Mesothelial cell of epicardium (in vitro differentiated cells): ENCODE results near the gene ATG12. TPM values are rescaled to one million over a fixed set of nuclear protein-coding genes. Genes with fewer than 3 reads are reported as not detected.

Source experiments
- DNase-seq, 2 experiments: peaks; one replicate each; pipeline ENCODE4 v3.0.0; 2021; ENCODE audit warnings: low spot score in 2 of 2; ENCODE audit not compliant: unreplicated experiment in 2 of 2
- H3K27ac Mint-ChIP-seq: 2 replicates; pipeline ENCODE4 v1.8.0; 2021; ENCODE audit warnings: mixed read lengths
- H3K27me3 Mint-ChIP-seq: 2 replicates; pipeline ENCODE4 v1.8.0; 2021; ENCODE audit warnings: low read depth, mixed read lengths
- H3K36me3 Mint-ChIP-seq: 2 replicates; pipeline ENCODE4 v1.8.0; 2021; ENCODE audit warnings: mixed read lengths
- H3K4me1 Mint-ChIP-seq: 2 replicates; pipeline ENCODE4 v1.8.0; 2021; ENCODE audit warnings: mixed read lengths
- H3K4me3 Mint-ChIP-seq: 2 replicates; pipeline ENCODE4 v1.8.0; 2021; ENCODE audit warnings: mild to moderate bottlenecking, moderate library complexity, mixed read lengths
- H3K9me3 Mint-ChIP-seq: 2 replicates; pipeline ENCODE4 v1.8.0; 2021; ENCODE audit warnings: mixed read lengths
- CTCF ChIP-seq: fragments of 200-600 bp; sonication (generic); IDR thresholded peaks from one replicate; pipeline ENCODE4 v1.5.0; 2021; ENCODE audit warnings: antibody characterized with exemption; ENCODE audit not compliant: unreplicated experiment
- total RNA-seq: library from RNA; stranded (reverse); gene quantifications from 3 replicates; pipeline ENCODE4 v1.2.1, GENCODE V29; 2021

The ATG12 gene
- total RNA-seq, 1 donor from 2014 or later = 43.0 TPM

GRCh38 chr5:115801984-115802383 is 39.4 kb downstream of the ATG12 start:
- no peak for TF ChIP-seq CTCF
- H3K4me3 Mint-ChIP-seq = no peak overlapping the region
- H3K4me1 Mint-ChIP-seq = peaks cover 14% of the 10 kb centered on the region
- H3K27ac Mint-ChIP-seq = no peak overlapping the region
- no peaks in the 10 kb centered on the region for H3K9me3 Mint-ChIP-seq
- H3K27me3 Mint-ChIP-seq = no peaks in the 10 kb centered on the region
- H3K36me3 Mint-ChIP-seq = peaks cover 4% of the 10 kb centered on the region
- DNase-seq = no peak

GRCh38 chr5:115801152-115801551 is 40.2 kb downstream of the ATG12 start:
- no peak for DNase-seq
- Mint-ChIP-seq H3K4me3 (no peak overlapping the region), H3K9me3 (no peaks in the 10 kb centered on the region), H3K27ac (no peak overlapping the region), H3K4me1 (peaks cover 6% of the 10 kb centered on the region), H3K36me3 (peaks cover 4% of the 10 kb centered on the region), H3K27me3 (no peaks in the 10 kb centered on the region)
- TF ChIP-seq CTCF = no peak

GRCh38 chr5:115800108-115800507 is 41.3 kb downstream of the ATG12 start:
- Mint-ChIP-seq H3K36me3 (peaks cover 3% of the 10 kb centered on the region), H3K9me3 (no peaks in the 10 kb centered on the region), H3K27me3 (no peaks in the 10 kb centered on the region), H3K4me3 (no peak overlapping the region), H3K4me1 (peaks cover 2% of the 10 kb centered on the region), H3K27ac (no peak overlapping the region)
- DNase-seq = no peak
- TF ChIP-seq CTCF = no peak

- DNase-seq = no peak
- no peaks in the 10 kb centered on the region for H3K27me3 Mint-ChIP-seq
- H3K4me3 Mint-ChIP-seq = no peak overlapping the region
- no peaks in the 10 kb centered on the region for H3K4me1 Mint-ChIP-seq
- no peak overlapping the region for H3K27ac Mint-ChIP-seq
- TF ChIP-seq CTCF = no peak
- no peaks in the 10 kb centered on the region for H3K9me3 Mint-ChIP-seq
- no peaks in the 10 kb centered on the region for H3K36me3 Mint-ChIP-seq
Measured at GRCh38 chr5:115798252-115798651, 43.1 kb downstream of the ATG12 start.

- Mint-ChIP-seq H3K36me3 (no peaks in the 10 kb centered on the region), H3K4me3 (no peak overlapping the region), H3K4me1 (no peaks in the 10 kb centered on the region), H3K27ac (no peak overlapping the region), H3K27me3 (peaks cover 5% of the 10 kb centered on the region), H3K9me3 (no peaks in the 10 kb centered on the region)
- DNase-seq = no peak
- no peak for TF ChIP-seq CTCF
Measured at GRCh38 chr5:115796656-115797055, 44.7 kb downstream of the ATG12 start.

- no peak for TF ChIP-seq CTCF
- H3K4me1 Mint-ChIP-seq = no peaks in the 10 kb centered on the region
- H3K4me3 Mint-ChIP-seq = no peak overlapping the region
- no peaks in the 10 kb centered on the region for H3K36me3 Mint-ChIP-seq
- no peak for DNase-seq
- H3K27me3 Mint-ChIP-seq = peaks cover 11% of the 10 kb centered on the region
- H3K9me3 Mint-ChIP-seq = no peaks in the 10 kb centered on the region
- no peak overlapping the region for H3K27ac Mint-ChIP-seq
Measured at GRCh38 chr5:115795700-115796099, 45.7 kb downstream of the ATG12 start.
